HCT116 (cell line): ENCODE data around the gene PIGO. TPM values are rescaled to one million over a fixed set of nuclear protein-coding genes. Genes with fewer than 3 reads are reported as not detected.

Experiments used
- ATAC-seq: fragments of 200-7000 bp; cut with Tn5 transposase; 2 replicates; pipeline ENCODE4 v1.9.1; 2020; ENCODE audit warnings: mild to moderate bottlenecking, moderate library complexity
- BruUV-seq: library from RNA; stranded (reverse); fragments of 400-500 nt; replicated peaks from 2 replicates; lab custom pipeline; 2021; lab: Mats Ljungman, UMichigan
- CTCF ChIA-PET: fragments of 300-600 bp; sonication (Branson Sonifier 250); formaldehyde crosslinking; loops from one replicate; lab custom pipeline; 2021; ENCODE audit warnings: antibody characterized with exemption; lab: Charles Lee
- POLR2A ChIA-PET: fragments of 300-600, 350-600 bp; sonication (Branson Sonifier 250); formaldehyde crosslinking; loops from one replicate; lab custom pipeline; 2021; ENCODE audit warnings: antibody characterized with exemption; lab: Charles Lee
- RAD21 ChIA-PET, 2 experiments: fragments of 300-600 bp; sonication (Branson Sonifier 250); formaldehyde crosslinking; loops; one replicate each; lab custom pipeline; 2023; ENCODE audit warnings: low total read pairs in 2 of 2; ENCODE audit not compliant: uncharacterized antibody in 2 of 2, unreplicated experiment in 2 of 2, low non-redundant PET in 1 of 2; lab: Charles Lee
- DNase-seq: peaks from one replicate; pipeline ENCODE4 v3.0.0-alpha.2; 2010; ENCODE audit warnings: low read depth, low spot score
- H2AFZ ChIP-seq: fragments of 200-600 bp; shearing (Covaris generic), sonication (generic); 2 replicates; pipeline ENCODE4 v1.6.1; 2017; ENCODE audit warnings: low read depth, mixed run types, mixed read lengths, antibody characterized with exemption, low read length; ENCODE audit not compliant: poor library complexity, severe bottlenecking
- H3K27ac ChIP-seq: 2 replicates; pipeline ENCODE4 v1.5.1; 2012; ENCODE audit warnings: low read depth, low read length
- H3K27me3 ChIP-seq: fragments of 200-600 bp; sonication (generic); 2 replicates; pipeline ENCODE4 v1.6.1; 2016; ENCODE audit warnings: mixed run types, low read length, mixed read lengths; ENCODE audit not compliant: insufficient read depth
- H3K36me3 ChIP-seq, 2 experiments: fragments of 200-500 bp in 1 of 2; fragments of 200-600 bp in 1 of 2; sonication (Bioruptor generic) in 1 of 2; sonication (generic) in 1 of 2; 2 replicates each; pipeline versions ENCODE4 v1.5.1 to v1.6.1; 2014 to 2016; ENCODE audit warnings: low read length in 2 of 2, inconsistent platforms in 1 of 2, mixed read lengths in 1 of 2, mixed run types in 1 of 2; ENCODE audit not compliant: insufficient read depth in 2 of 2, control insufficient read depth in 1 of 2
- H3K4me1 ChIP-seq, 2 experiments: fragments of 200-600 bp in 1 of 2; sonication (generic) in 1 of 2; 2 replicates each; pipeline versions ENCODE4 v1.5.1 to v1.6.1; 2012 to 2017; ENCODE audit warnings: low read length in 2 of 2, inconsistent platforms in 1 of 2, mild to moderate bottlenecking in 1 of 2, mixed read lengths in 1 of 2, mixed run types in 1 of 2, moderate library complexity in 1 of 2; ENCODE audit not compliant: insufficient read depth in 2 of 2, control insufficient read depth in 1 of 2
- H3K4me2 ChIP-seq: fragments of 200-600 bp; sonication (generic); 2 replicates; pipeline ENCODE4 v1.6.1; 2017; ENCODE audit warnings: mixed run types, low read length, mixed read lengths
- H3K4me3 ChIP-seq, 2 experiments: fragments of 200-600 bp in 1 of 2; sonication (generic) in 1 of 2; replicated peaks in 1 of 2; 2 replicates each; pipeline ENCODE4 v1.5.1; 2011 to 2016; ENCODE audit warnings: low read length in 2 of 2, control low read depth in 1 of 2, low read depth in 1 of 2, mild to moderate bottlenecking in 1 of 2, mixed read lengths in 1 of 2, mixed run types in 1 of 2
- H3K79me2 ChIP-seq: fragments of 200-600 bp; sonication (generic); 2 replicates; pipeline ENCODE4 v1.6.1; 2017; ENCODE audit warnings: mild to moderate bottlenecking, mixed run types, low read length, moderate library complexity, mixed read lengths; ENCODE audit not compliant: insufficient read depth
- H3K9ac ChIP-seq: fragments of 200-600 bp; sonication (generic); 2 replicates; pipeline ENCODE4 v1.6.1; 2016; ENCODE audit warnings: low read length, mixed read lengths
- H3K9me2 ChIP-seq: fragments of 200-600 bp; sonication (generic), shearing (Covaris generic); 2 replicates; pipeline ENCODE4 v1.6.1; 2017; ENCODE audit warnings: mixed run types, mild to moderate bottlenecking, moderate library complexity; ENCODE audit not compliant: insufficient read depth
- H3K9me3 ChIP-seq, 2 experiments: fragments of 200-500 bp in 1 of 2; fragments of 200-600 bp in 1 of 2; sonication (Bioruptor generic) in 1 of 2; sonication (generic) in 1 of 2; 2 replicates each; pipeline ENCODE4 v1.6.1; 2014 to 2017; ENCODE audit warnings: low read length in 2 of 2, mixed read lengths in 2 of 2, inconsistent platforms in 1 of 2, low read depth in 1 of 2, mild to moderate bottlenecking in 1 of 2, mixed run types in 1 of 2, moderate library complexity in 1 of 2; ENCODE audit not compliant: control insufficient read depth in 1 of 2, insufficient read depth in 1 of 2
- H4K20me1 ChIP-seq: fragments of 200-600 bp; sonication (generic), shearing (Covaris generic); 2 replicates; pipeline ENCODE4 v1.6.1; 2017; ENCODE audit warnings: mixed run types, mild to moderate bottlenecking, moderate library complexity; ENCODE audit not compliant: insufficient read depth
- CEBPB ChIP-seq: IDR thresholded peaks from 2 replicates; pipeline ENCODE4 v1.6.1; 2012; ENCODE audit warnings: low read depth
- EGR1 ChIP-seq: IDR thresholded peaks from 2 replicates; pipeline ENCODE4 v1.6.1; 2012; ENCODE audit warnings: low read depth
- FOSL1 ChIP-seq: IDR thresholded peaks from 2 replicates; pipeline ENCODE4 v1.6.1; 2012; ENCODE audit warnings: low read depth
- POLR2A ChIP-seq: IDR thresholded peaks from 2 replicates; pipeline ENCODE4 v1.7.0; 2011; ENCODE audit warnings: borderline replicate concordance; ENCODE audit not compliant: insufficient read depth, insufficient read length; ENCODE audit errors: extremely low read depth
- POLR2AphosphoS5 ChIP-seq: IDR thresholded peaks from 2 replicates; pipeline ENCODE4 v1.6.1; 2011; ENCODE audit warnings: mild to moderate bottlenecking, low read depth, low read length, moderate library complexity
- RAD21 ChIP-seq: IDR thresholded peaks from 2 replicates; pipeline ENCODE4 v1.6.1; 2012; ENCODE audit warnings: low read depth, mild to moderate bottlenecking
- ZFX ChIP-seq: fragments of 450-650 bp; IDR thresholded peaks from 2 replicates; pipeline ENCODE4 v1.6.1; 2017
- intact Hi-C: fragments of 100-400 bp; cut with micrococcal nuclease; formaldehyde crosslinking; loops from 2 replicates; pipeline ENCODE4 v1.10.0; 2022
- total RNA-seq: library from RNA; stranded (reverse); gene quantifications from one replicate; pipeline ENCODE4 v1.2.1, GENCODE V29; 2021; ENCODE audit not compliant: unreplicated experiment
- TF ChIP-seq, protein P1 (sequence below), 3 experiments: fragments of 200-600 bp in 1 of 3; sonication (generic) in 1 of 3; IDR thresholded peaks in 2 of 3; conservative IDR thresholded peaks in 1 of 3; 2 replicates each; pipeline ENCODE4 v1.5.1; 2012 to 2017; ENCODE audit warnings: low read depth in 2 of 3, low read length in 2 of 3, antibody characterized with exemption in 1 of 3, borderline replicate concordance in 1 of 3, control low read depth in 1 of 3, mild to moderate bottlenecking in 1 of 3, mixed read lengths in 1 of 3, mixed run types in 1 of 3, moderate library complexity in 1 of 3; ENCODE audit not compliant: insufficient read depth in 1 of 3
- TF ChIP-seq, protein P2 (sequence below): IDR thresholded peaks from 2 replicates; pipeline ENCODE4 v1.6.1; 2012; ENCODE audit warnings: low read depth
- TF ChIP-seq, protein P3 (sequence below): IDR thresholded peaks from 2 replicates; pipeline ENCODE4 v1.6.1; 2012

Gene PIGO
- total RNA-seq, 1 experiment from 2014 or later, result 24.0 TPM

- TSS peak; percentile 50 for BruUV-seq
- Histone ChIP-seq H3K36me3 (no peaks in the 10 kb centered on the region), H3K79me2 (no peaks in the 10 kb centered on the region), H3K9me3 (no peaks in the 10 kb centered on the region), H3K4me2 (peak overlapping the region; percentile 98), H2AFZ (no peak overlapping the region), H4K20me1 (no peaks in the 10 kb centered on the region), H3K9me2 (no peaks in the 10 kb centered on the region), H3K4me3 (peak overlapping the region; percentile 58 to 68), H3K9ac (peak overlapping the region; percentile 52), H3K27me3 (no peaks in the 10 kb centered on the region)
- CTCF ChIA-PET, result interaction anchor here (0.6 to 2.8 kb wide), 21 partner anchors 10 to 489 kb away, joined by 3 to 22 read pairs (median 3); partner anchors contain the start of genes FANCG, PIGO, RUSC2 and STOML2
- DNase-seq (no peak), ATAC-seq (no peak)
- RAD21 ChIA-PET, result no interaction called here
- POLR2A ChIA-PET, result interaction anchor here (0.6 to 1.5 kb wide), 6 partner anchors 12 to 450 kb away, joined by 3 to 10 read pairs (median 4); partner anchors contain the start of genes PIGO, STOML2 and UNC13B
- intact Hi-C loops, result loop anchor here (1.0 to 10.0 kb wide), 4 partner anchors 47 to 540 kb away; partner anchors contain the start of genes CCDC107, RMRP, SIT1 and UNC13B
- TF ChIP-seq POLR2AphosphoS5 (0 out of 2 replicates have a peak, but pooled peaks have one; percentile 12), RAD21 (no peak)
- TF ChIP-seq, all 23 proteins: peak for 1
- peaks cover 39 to 65% of the 10 kb centered on the region in 2 experiments for H3K4me1 ChIP-seq
- H3K27ac ChIP-seq, result peak overlapping the region; percentile 56
These were observed 18.6 kb upstream of the PIGO start for GRCh38 chr9:35114840-35115628.

- Histone ChIP-seq H3K27me3 (no peaks in the 10 kb centered on the region), H4K20me1 (no peaks in the 10 kb centered on the region), H3K36me3 (no peaks in the 10 kb centered on the region), H3K9me3 (no peaks in the 10 kb centered on the region), H3K4me1 (peaks cover 40 to 71% of the 10 kb centered on the region in 2 experiments), H3K4me2 (peak overlapping the region; percentile 98), H2AFZ (no peak overlapping the region), H3K27ac (peak overlapping the region; percentile 56), H3K4me3 (peak overlapping the region; percentile 58 to 68), H3K9me2 (no peaks in the 10 kb centered on the region), H3K79me2 (no peaks in the 10 kb centered on the region), H3K9ac (peak overlapping the region; percentile 52)
- ChIA-PET CTCF (interaction anchor here (0.9 to 2.8 kb wide), 5 partner anchors 11 to 364 kb away, joined by 3 to 19 read pairs (median 3); partner anchors contain the start of gene STOML2), POLR2A (interaction anchor here (1.5 kb wide), 1 partner anchor 11 kb away, joined by 11 read pairs; the partner anchor contains the start of gene STOML2), RAD21 (no interaction called here)
- intact Hi-C loops, result loop anchor here (10.0 kb wide), 1 partner anchor 541 kb away; the partner anchor contains the start of genes CCDC107, RMRP and SIT1
- peak; percentile 51 for DNase-seq
- ATAC-seq, result peak; percentile 21
- BruUV-seq, result no TSS peak
- TF ChIP-seq, protein P1, sequence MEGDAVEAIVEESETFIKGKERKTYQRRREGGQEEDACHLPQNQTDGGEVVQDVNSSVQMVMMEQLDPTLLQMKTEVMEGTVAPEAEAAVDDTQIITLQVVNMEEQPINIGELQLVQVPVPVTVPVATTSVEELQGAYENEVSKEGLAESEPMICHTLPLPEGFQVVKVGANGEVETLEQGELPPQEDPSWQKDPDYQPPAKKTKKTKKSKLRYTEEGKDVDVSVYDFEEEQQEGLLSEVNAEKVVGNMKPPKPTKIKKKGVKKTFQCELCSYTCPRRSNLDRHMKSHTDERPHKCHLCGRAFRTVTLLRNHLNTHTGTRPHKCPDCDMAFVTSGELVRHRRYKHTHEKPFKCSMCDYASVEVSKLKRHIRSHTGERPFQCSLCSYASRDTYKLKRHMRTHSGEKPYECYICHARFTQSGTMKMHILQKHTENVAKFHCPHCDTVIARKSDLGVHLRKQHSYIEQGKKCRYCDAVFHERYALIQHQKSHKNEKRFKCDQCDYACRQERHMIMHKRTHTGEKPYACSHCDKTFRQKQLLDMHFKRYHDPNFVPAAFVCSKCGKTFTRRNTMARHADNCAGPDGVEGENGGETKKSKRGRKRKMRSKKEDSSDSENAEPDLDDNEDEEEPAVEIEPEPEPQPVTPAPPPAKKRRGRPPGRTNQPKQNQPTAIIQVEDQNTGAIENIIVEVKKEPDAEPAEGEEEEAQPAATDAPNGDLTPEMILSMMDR (IDR thresholded peaks at IDR 0.05 in 2 of 3, conservative IDR thresholded peaks at IDR 0.05 in 1 of 3; ENCODE audit: borderline replicate concordance in 1 of 3, insufficient read depth in 1 of 3, low read depth in 2 of 3, low read length in 2 of 3), result no peak
- no peak for TF ChIP-seq ZFX
- TF ChIP-seq, protein P2, sequence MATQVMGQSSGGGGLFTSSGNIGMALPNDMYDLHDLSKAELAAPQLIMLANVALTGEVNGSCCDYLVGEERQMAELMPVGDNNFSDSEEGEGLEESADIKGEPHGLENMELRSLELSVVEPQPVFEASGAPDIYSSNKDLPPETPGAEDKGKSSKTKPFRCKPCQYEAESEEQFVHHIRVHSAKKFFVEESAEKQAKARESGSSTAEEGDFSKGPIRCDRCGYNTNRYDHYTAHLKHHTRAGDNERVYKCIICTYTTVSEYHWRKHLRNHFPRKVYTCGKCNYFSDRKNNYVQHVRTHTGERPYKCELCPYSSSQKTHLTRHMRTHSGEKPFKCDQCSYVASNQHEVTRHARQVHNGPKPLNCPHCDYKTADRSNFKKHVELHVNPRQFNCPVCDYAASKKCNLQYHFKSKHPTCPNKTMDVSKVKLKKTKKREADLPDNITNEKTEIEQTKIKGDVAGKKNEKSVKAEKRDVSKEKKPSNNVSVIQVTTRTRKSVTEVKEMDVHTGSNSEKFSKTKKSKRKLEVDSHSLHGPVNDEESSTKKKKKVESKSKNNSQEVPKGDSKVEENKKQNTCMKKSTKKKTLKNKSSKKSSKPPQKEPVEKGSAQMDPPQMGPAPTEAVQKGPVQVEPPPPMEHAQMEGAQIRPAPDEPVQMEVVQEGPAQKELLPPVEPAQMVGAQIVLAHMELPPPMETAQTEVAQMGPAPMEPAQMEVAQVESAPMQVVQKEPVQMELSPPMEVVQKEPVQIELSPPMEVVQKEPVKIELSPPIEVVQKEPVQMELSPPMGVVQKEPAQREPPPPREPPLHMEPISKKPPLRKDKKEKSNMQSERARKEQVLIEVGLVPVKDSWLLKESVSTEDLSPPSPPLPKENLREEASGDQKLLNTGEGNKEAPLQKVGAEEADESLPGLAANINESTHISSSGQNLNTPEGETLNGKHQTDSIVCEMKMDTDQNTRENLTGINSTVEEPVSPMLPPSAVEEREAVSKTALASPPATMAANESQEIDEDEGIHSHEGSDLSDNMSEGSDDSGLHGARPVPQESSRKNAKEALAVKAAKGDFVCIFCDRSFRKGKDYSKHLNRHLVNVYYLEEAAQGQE, result no peak
- TF ChIP-seq POLR2A, result no peak
- TF ChIP-seq, protein P3, sequence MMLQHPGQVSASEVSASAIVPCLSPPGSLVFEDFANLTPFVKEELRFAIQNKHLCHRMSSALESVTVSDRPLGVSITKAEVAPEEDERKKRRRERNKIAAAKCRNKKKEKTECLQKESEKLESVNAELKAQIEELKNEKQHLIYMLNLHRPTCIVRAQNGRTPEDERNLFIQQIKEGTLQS, result no peak
- no peak for TF ChIP-seq FOSL1
- no peak for TF ChIP-seq EGR1
- no peak for TF ChIP-seq CEBPB
These were observed 17.9 kb upstream of the PIGO start for GRCh38 chr9:35114113-35114839.
